Measurements from ENCODE around the gene NDUFS3. TPM values are rescaled to one million over a fixed set of nuclear protein-coding genes. Genes with fewer than 3 reads are reported as not detected.

Gene NDUFS3
- total RNA-seq, 1 experiment from 2014 or later, result 135 TPM

DNA sequence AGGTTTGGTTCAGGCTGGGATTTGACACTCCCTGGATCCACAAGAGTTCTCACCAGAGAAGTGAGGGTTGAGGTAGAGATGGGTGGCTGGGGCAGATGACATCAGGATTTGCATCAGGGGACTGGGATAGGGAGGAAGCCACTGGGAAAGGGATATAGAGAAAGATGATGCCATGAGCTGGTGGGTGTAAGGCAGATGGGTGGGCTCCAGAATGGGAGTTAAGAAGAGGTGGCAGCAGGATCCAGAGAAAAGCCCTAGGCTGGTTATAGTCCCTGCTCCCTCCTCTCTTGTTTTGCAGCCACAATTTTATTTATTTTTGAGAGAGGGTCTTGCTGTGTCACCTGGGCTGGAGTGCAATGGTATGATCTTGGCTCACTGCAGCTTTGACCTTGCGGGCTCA is 17.1 kb downstream of the NDUFS3 start:
- no peak overlapping the region for H3K27ac ChIP-seq (ENCODE audit: low read length)
- ATAC-seq (no peak), DNase-seq (ENCODE audit: low read depth, low spot score) (no peak)
- H3K4me3 ChIP-seq (ENCODE audit: low read depth in 2 of 2, low read length in 2 of 2), result no peak overlapping the region
- no peaks in the 10 kb centered on the region for H3K9me3 ChIP-seq (ENCODE audit: control insufficient read depth, insufficient read depth, low read depth, low read length)
- H3K36me3 ChIP-seq (ENCODE audit: control insufficient read depth, insufficient read depth, low read length), result no peaks in the 10 kb centered on the region
- H3K27me3 ChIP-seq (ENCODE audit: control insufficient read depth, insufficient read depth, low read length), result peaks cover 6% of the 10 kb centered on the region; the same call in 1 of the 2 replicates
- ChIA-PET POLR2A (interaction anchor here (0.6 to 0.7 kb wide), 2 partner anchors 21 to 76 kb away, joined by 3 to 5 read pairs; no protein-coding TSS in a partner anchor), CTCF (no interaction called here)
- H3K4me1 ChIP-seq (ENCODE audit: control insufficient read depth, insufficient read depth, low read length), result peaks cover 4% of the 10 kb centered on the region
- intact Hi-C loops (cut with micrococcal nuclease; ENCODE audit: unreplicated experiment), result no loop called here
- in situ Hi-C loops (cut with HindIII; ENCODE audit: low pct_unique_long_range_greater_than_20kb, low sequenced_read_pairs), result no loop called here
- TF ChIP-seq SIN3A (IDR thresholded peaks at IDR 0.05; ENCODE audit: borderline replicate concordance, insufficient read depth, low read depth, low read length) (no peak), TCF7L2 (IDR thresholded peaks at IDR 0.05; ENCODE audit: low read depth, low read length) (no peak), POLR2AphosphoS5 (IDR thresholded peaks at IDR 0.05; ENCODE audit: low read depth, low read length) (no peak)
- TF ChIP-seq, protein P1, sequence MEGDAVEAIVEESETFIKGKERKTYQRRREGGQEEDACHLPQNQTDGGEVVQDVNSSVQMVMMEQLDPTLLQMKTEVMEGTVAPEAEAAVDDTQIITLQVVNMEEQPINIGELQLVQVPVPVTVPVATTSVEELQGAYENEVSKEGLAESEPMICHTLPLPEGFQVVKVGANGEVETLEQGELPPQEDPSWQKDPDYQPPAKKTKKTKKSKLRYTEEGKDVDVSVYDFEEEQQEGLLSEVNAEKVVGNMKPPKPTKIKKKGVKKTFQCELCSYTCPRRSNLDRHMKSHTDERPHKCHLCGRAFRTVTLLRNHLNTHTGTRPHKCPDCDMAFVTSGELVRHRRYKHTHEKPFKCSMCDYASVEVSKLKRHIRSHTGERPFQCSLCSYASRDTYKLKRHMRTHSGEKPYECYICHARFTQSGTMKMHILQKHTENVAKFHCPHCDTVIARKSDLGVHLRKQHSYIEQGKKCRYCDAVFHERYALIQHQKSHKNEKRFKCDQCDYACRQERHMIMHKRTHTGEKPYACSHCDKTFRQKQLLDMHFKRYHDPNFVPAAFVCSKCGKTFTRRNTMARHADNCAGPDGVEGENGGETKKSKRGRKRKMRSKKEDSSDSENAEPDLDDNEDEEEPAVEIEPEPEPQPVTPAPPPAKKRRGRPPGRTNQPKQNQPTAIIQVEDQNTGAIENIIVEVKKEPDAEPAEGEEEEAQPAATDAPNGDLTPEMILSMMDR (IDR thresholded peaks at IDR 0.05), result no peak
- TF ChIP-seq, protein P2, sequence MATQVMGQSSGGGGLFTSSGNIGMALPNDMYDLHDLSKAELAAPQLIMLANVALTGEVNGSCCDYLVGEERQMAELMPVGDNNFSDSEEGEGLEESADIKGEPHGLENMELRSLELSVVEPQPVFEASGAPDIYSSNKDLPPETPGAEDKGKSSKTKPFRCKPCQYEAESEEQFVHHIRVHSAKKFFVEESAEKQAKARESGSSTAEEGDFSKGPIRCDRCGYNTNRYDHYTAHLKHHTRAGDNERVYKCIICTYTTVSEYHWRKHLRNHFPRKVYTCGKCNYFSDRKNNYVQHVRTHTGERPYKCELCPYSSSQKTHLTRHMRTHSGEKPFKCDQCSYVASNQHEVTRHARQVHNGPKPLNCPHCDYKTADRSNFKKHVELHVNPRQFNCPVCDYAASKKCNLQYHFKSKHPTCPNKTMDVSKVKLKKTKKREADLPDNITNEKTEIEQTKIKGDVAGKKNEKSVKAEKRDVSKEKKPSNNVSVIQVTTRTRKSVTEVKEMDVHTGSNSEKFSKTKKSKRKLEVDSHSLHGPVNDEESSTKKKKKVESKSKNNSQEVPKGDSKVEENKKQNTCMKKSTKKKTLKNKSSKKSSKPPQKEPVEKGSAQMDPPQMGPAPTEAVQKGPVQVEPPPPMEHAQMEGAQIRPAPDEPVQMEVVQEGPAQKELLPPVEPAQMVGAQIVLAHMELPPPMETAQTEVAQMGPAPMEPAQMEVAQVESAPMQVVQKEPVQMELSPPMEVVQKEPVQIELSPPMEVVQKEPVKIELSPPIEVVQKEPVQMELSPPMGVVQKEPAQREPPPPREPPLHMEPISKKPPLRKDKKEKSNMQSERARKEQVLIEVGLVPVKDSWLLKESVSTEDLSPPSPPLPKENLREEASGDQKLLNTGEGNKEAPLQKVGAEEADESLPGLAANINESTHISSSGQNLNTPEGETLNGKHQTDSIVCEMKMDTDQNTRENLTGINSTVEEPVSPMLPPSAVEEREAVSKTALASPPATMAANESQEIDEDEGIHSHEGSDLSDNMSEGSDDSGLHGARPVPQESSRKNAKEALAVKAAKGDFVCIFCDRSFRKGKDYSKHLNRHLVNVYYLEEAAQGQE (IDR thresholded peaks at IDR 0.05; ENCODE audit: insufficient read depth in 1 of 2, low read depth in 2 of 2, low read length in 1 of 2), result no peak
- no TSS peak for BruUV-seq (replicated peaks)

DNA sequence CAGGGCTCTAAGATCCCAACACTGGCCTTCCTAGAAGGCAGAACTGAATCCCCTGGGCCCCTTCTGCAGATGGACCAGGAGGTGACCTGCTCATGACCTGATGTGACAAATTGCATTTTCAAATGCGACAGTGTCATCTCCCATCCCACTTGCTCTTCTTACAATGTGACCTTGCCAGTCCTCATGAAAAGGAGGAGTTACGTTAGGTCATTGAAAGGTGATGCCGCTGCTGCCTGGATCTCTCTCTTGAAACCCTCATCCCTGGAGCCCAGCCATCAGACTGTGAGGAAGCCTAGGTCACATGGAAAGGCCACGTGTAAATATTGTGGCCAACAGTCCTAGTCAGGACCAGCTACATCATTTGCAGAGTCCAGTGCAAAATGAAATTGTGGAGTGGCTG is 21.0 kb downstream of the NDUFS3 start:
- BruUV-seq (replicated peaks), result no TSS peak
- intact Hi-C loops (cut with micrococcal nuclease; ENCODE audit: unreplicated experiment), result no loop called here
- no peaks in the 10 kb centered on the region for H3K36me3 ChIP-seq (ENCODE audit: control insufficient read depth, insufficient read depth, low read length)
- no peak overlapping the region for H3K27ac ChIP-seq (ENCODE audit: low read length)
- POLR2A ChIA-PET, result no interaction called here
- H3K4me1 ChIP-seq (ENCODE audit: control insufficient read depth, insufficient read depth, low read length), result no peaks in the 10 kb centered on the region
- no peaks in the 10 kb centered on the region for H3K27me3 ChIP-seq (ENCODE audit: control insufficient read depth, insufficient read depth, low read length)
- H3K4me3 ChIP-seq (ENCODE audit: low read depth in 2 of 2, low read length in 2 of 2), result no peak overlapping the region
- CTCF ChIA-PET, result no interaction called here
- TF ChIP-seq TCF7L2 (IDR thresholded peaks at IDR 0.05; ENCODE audit: low read depth, low read length), result no peak
- TF ChIP-seq, protein P1 (IDR thresholded peaks at IDR 0.05), result no peak
- no peak for TF ChIP-seq POLR2AphosphoS5 (IDR thresholded peaks at IDR 0.05; ENCODE audit: low read depth, low read length)
- no peak for TF ChIP-seq SIN3A (IDR thresholded peaks at IDR 0.05; ENCODE audit: borderline replicate concordance, insufficient read depth, low read depth, low read length)
- TF ChIP-seq, protein P2 (IDR thresholded peaks at IDR 0.05; ENCODE audit: insufficient read depth in 1 of 2, low read depth in 2 of 2, low read length in 1 of 2), result no peak
- ATAC-seq (no peak), DNase-seq (ENCODE audit: low read depth, low spot score) (no peak)
- in situ Hi-C loops (cut with HindIII; ENCODE audit: low pct_unique_long_range_greater_than_20kb, low sequenced_read_pairs), result no loop called here
- no peaks in the 10 kb centered on the region for H3K9me3 ChIP-seq (ENCODE audit: control insufficient read depth, insufficient read depth, low read depth, low read length)
